Measurements from ENCODE around the gene PRKG1. TPM values are rescaled to one million over a fixed set of nuclear protein-coding genes. Genes with fewer than 3 reads are reported as not detected.
A peak's percentile ranks its signal among the peaks of the same experiment; 100 is the strongest.

The PRKG1 gene
- total RNA-seq, 1 donor from 2014 or later, result 4.6 TPM

GRCh38 chr10:51590818-51591217, 516.5 kb downstream of the PRKG1 start:
- no peak for DNase-seq (ENCODE audit: low spot score, unreplicated experiment)
- Mint-ChIP-seq H3K27me3 (no peaks in the 10 kb centered on the region), H3K4me3 (ENCODE audit: low read depth) (no peak overlapping the region), H3K4me1 (ENCODE audit: low read depth) (peaks cover 37% of the 10 kb centered on the region), H3K9me3 (ENCODE audit: low read depth) (no peaks in the 10 kb centered on the region), H3K27ac (peak overlapping the region; percentile 44), H3K36me3 (ENCODE audit: insufficient read depth) (no peaks in the 10 kb centered on the region)
- TF ChIP-seq CTCF (IDR thresholded peaks at IDR 0.05; ENCODE audit: unreplicated experiment), result no peak

DNA sequence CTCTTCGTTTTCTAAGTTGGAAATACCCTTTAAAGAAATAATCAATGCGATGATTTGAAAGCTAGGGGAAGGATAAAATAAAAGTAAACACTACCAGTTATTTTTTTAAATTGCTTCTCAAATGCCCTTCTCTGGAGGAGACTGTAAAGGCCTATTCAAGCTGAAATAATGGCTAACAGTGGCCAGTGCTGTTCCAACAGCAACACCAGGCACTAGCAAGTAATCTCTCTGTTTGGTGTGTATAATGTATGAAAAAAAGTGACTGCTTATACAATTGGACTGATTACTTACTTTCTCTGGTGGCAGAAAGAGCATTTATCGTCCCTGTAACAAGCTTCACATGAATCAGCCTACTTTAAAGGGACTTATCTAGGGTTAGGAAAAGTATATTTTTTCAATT, 522.4 kb downstream of the PRKG1 start:
- Mint-ChIP-seq H3K4me3 (ENCODE audit: low read depth) (no peak overlapping the region), H3K27ac (no peak overlapping the region), H3K4me1 (ENCODE audit: low read depth) (peaks cover 22% of the 10 kb centered on the region), H3K9me3 (ENCODE audit: low read depth) (no peaks in the 10 kb centered on the region), H3K27me3 (no peaks in the 10 kb centered on the region), H3K36me3 (ENCODE audit: insufficient read depth) (no peaks in the 10 kb centered on the region)
- DNase-seq (ENCODE audit: low spot score, unreplicated experiment), result no peak
- TF ChIP-seq CTCF (IDR thresholded peaks at IDR 0.05; ENCODE audit: unreplicated experiment), result no peak

GRCh38 chr10:51599647-51600046, 525.4 kb downstream of the PRKG1 start:
- Mint-ChIP-seq H3K4me3 (ENCODE audit: low read depth) (no peak overlapping the region), H3K9me3 (ENCODE audit: low read depth) (no peaks in the 10 kb centered on the region), H3K4me1 (ENCODE audit: low read depth) (peaks cover 13% of the 10 kb centered on the region), H3K36me3 (ENCODE audit: insufficient read depth) (no peaks in the 10 kb centered on the region), H3K27ac (no peak overlapping the region), H3K27me3 (no peaks in the 10 kb centered on the region)
- no peak for TF ChIP-seq CTCF (IDR thresholded peaks at IDR 0.05; ENCODE audit: unreplicated experiment)
- DNase-seq (ENCODE audit: low spot score, unreplicated experiment), result no peak

DNA sequence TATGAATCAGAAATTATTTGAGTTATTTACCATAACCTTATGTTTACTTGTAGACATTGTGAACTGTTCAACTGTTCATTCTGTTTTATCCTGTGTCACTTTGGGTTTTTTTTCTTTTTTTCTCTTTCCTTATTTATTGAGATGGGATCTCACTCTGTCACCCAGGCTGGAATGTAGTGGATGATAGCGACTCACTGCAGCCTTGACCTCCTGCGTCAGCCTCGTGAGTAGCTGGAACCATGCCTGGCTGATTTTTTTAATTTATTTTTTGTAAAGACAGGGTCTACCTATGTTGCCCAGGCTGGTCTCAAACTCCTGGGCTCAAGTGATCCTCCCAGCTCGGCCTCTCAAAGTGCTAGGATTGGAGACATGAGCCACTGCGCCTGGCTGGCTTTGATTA, 528.0 kb downstream of the PRKG1 start:
- Mint-ChIP-seq H3K27ac (no peak overlapping the region), H3K36me3 (ENCODE audit: insufficient read depth) (no peaks in the 10 kb centered on the region), H3K4me1 (ENCODE audit: low read depth) (peaks cover 6% of the 10 kb centered on the region), H3K9me3 (ENCODE audit: low read depth) (no peaks in the 10 kb centered on the region), H3K27me3 (no peaks in the 10 kb centered on the region), H3K4me3 (ENCODE audit: low read depth) (no peak overlapping the region)
- TF ChIP-seq CTCF (IDR thresholded peaks at IDR 0.05; ENCODE audit: unreplicated experiment), result no peak
- no peak for DNase-seq (ENCODE audit: low spot score, unreplicated experiment)

- DNase-seq (ENCODE audit: low spot score, unreplicated experiment), result no peak
- H3K36me3 Mint-ChIP-seq (ENCODE audit: insufficient read depth), result no peaks in the 10 kb centered on the region
- no peak for TF ChIP-seq CTCF (IDR thresholded peaks at IDR 0.05; ENCODE audit: unreplicated experiment)
- H3K27ac Mint-ChIP-seq, result no peak overlapping the region
- peaks cover 5% of the 10 kb centered on the region for H3K4me1 Mint-ChIP-seq (ENCODE audit: low read depth)
- no peaks in the 10 kb centered on the region for H3K27me3 Mint-ChIP-seq
- no peak overlapping the region for H3K4me3 Mint-ChIP-seq (ENCODE audit: low read depth)
- no peaks in the 10 kb centered on the region for H3K9me3 Mint-ChIP-seq (ENCODE audit: low read depth)
Measured at GRCh38 chr10:51604579-51604978, 530.3 kb downstream of the PRKG1 start.

All from progenitor cell of endocrine pancreas (in vitro differentiated cells).